Thymus (tissue), 11 donors: ENCODE results near the gene MRPL49. TPM values are rescaled to one million over a fixed set of nuclear protein-coding genes. Genes with fewer than 3 reads are reported as not detected.

Source experiments
- DNase-seq, 9 donors: peaks; one replicate each; pipeline ENCODE4 v3.0.0-alpha.2; 2013; ENCODE audit warnings: low spot score in 9 of 9, low read depth in 6 of 9, missing footprints in 1 of 9
- H3K27ac ChIP-seq, 2 donors: one replicate each; pipeline ENCODE4 v1.5.1; 2013; ENCODE audit warnings: control low read depth in 1 of 2, low read depth in 1 of 2, low read length in 1 of 2, mild to moderate bottlenecking in 1 of 2, moderate library complexity in 1 of 2
- H3K27me3 ChIP-seq, 2 donors: one replicate each; pipeline ENCODE4 v1.5.1; 2013; ENCODE audit warnings: low read length in 1 of 2; ENCODE audit not compliant: control insufficient read depth in 2 of 2, insufficient read depth in 1 of 2
- H3K36me3 ChIP-seq, 2 donors: one replicate each; pipeline ENCODE4 v1.5.1; 2013; ENCODE audit warnings: low read length in 1 of 2, mild to moderate bottlenecking in 1 of 2, moderate library complexity in 1 of 2; ENCODE audit not compliant: control insufficient read depth in 2 of 2, insufficient read depth in 2 of 2
- H3K4me1 ChIP-seq, 2 donors: one replicate each; pipeline ENCODE4 v1.5.1; 2013; ENCODE audit warnings: low read length in 2 of 2; ENCODE audit not compliant: control insufficient read depth in 2 of 2, insufficient read depth in 2 of 2
- H3K4me3 ChIP-seq, 2 donors: one replicate each; pipeline ENCODE4 v1.5.1; 2013; ENCODE audit warnings: low read length in 2 of 2, control low read depth in 1 of 2, mild to moderate bottlenecking in 1 of 2
- H3K9me3 ChIP-seq, 2 donors: one replicate each; pipeline ENCODE4 v1.5.1; 2013; ENCODE audit warnings: low read length in 1 of 2, mild to moderate bottlenecking in 1 of 2; ENCODE audit not compliant: control insufficient read depth in 2 of 2, insufficient read depth in 1 of 2
- WGBS: extraction: QIAGEN DNeasy Blood & Tissue Kit; methylation state at CpG from one replicate; pipeline ENCODE4 v1.1.7; 2013; 5-methylcytosine and 5-hydroxymethylcytosine counted together
- polyA plus RNA-seq: library from polyadenylated mRNA; stranded (reverse); fragments of 200-250 nt; gene quantifications from one replicate; pipeline ENCODE4 v1.2.3, GENCODE V29; 2013
- total RNA-seq: library from RNA; stranded (reverse); fragments of 120-200 nt; gene quantifications from one replicate; pipeline ENCODE4 v1.2.4, GENCODE V29; 2013
- donor health status: healthy.

Gene MRPL49
- total and polyA plus RNA-seq, 2 donors, result 36.2 to 42.3 TPM

DNA sequence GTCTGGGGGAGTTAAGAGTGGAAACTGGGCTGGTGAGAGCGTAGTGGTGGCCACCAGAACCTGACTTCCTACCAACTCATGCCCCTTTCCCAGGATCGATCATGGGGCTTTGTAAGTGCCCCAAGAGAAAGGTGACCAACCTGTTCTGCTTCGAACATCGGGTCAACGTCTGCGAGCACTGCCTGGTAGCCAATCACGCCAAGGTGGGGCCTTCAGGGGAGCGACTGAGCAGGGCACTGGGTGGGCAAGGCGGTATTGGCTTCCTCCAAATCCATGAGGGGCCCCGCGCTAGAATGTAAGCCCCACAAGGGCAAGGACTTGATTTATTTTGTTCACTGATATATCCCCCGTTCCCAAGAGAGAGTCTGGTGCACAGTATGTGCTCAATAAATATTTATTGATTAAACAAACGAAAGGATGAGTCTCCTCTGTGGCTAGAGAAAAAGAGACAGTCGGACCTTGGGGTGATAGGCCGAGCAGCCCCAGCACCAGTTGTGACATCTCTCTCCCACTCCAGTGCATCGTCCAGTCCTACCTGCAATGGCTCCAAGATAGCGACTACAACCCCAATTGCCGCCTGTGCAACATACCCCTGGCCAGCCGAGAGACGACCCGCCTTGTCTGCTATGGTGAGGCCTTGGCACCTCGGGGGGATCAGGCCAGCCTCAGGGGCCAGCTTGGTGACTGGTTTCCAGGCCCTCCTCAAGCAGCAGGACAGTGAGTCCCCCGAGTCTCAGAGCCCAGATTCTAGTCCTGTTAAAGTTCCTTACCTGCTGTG is 37.3 kb upstream of the MRPL49 start:
- DNase-seq, result no peak
- 57% methylated on average over 23 of the region's 23 CpGs for WGBS
- H3K4me1 ChIP-seq, result peaks cover 14 to 31% of the 10 kb centered on the region in 2 donors
- H3K27me3 ChIP-seq, result no peaks in the 10 kb centered on the region
- peak overlapping the region; percentile 73 to 98 for H3K4me3 ChIP-seq
- H3K27ac ChIP-seq, result peak overlapping the region; percentile 86 to 94
- peaks cover 46 to 62% of the 10 kb centered on the region in 2 donors for H3K36me3 ChIP-seq
- H3K9me3 ChIP-seq, result peaks cover 0 to 2% of the 10 kb centered on the region in 2 donors

DNA sequence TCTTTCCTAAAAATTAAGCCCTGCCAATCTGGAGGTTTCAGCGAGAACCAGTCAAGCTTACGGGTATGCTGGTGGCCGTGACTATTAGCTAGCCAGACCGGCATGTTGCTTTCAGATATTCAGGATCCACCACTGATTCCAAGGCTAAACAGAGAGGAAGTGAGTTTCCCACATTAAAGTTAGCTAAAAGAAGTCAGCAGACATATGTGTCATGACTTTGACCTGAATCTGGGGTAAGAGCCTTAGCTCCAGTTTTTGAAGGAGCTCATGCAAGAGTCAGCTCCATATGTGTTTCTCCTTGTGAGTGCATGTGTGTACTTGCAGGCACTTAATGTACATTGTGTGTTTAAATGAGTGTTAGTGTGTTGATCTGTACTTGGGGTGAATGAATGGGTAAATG is 36.7 kb upstream of the MRPL49 start:
- Histone ChIP-seq H3K4me1 (peaks cover 14 to 31% of the 10 kb centered on the region in 2 donors), H3K9me3 (peaks cover 0 to 2% of the 10 kb centered on the region in 2 donors), H3K36me3 (peaks cover 46 to 58% of the 10 kb centered on the region in 2 donors), H3K4me3 (no peak overlapping the region), H3K27me3 (no peaks in the 10 kb centered on the region), H3K27ac (no peak overlapping the region)
- DNase-seq, result no peak
- WGBS, result 96% methylated on average over 4 of the region's 4 CpGs

DNA sequence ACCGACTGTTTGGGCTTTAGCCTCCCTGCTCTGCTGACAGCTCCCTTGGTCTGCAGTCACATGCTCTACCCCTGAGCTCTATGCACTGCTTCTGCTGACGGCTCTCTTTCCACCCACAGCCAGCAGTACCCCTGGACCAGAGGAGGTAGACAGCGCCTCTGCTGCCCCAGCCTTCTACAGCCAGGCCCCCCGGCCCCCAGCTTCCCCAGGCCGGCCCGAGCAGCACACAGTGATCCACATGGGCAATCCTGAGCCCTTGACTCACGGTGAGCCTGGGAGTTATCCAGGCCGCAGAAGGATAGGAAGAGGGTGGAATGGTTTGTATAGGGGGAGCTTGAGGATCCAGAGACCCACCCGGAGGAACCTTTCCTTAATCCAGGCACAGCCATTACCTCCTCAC is 35.3 kb upstream of the MRPL49 start:
- Histone ChIP-seq H3K27ac (no peak overlapping the region), H3K4me3 (no peak overlapping the region), H3K4me1 (peaks cover 14 to 30% of the 10 kb centered on the region in 2 donors), H3K9me3 (peaks cover 0 to 2% of the 10 kb centered on the region in 2 donors), H3K27me3 (no peaks in the 10 kb centered on the region), H3K36me3 (peaks cover 42 to 50% of the 10 kb centered on the region in 2 donors)
- 98% methylated on average over 9 of the region's 9 CpGs for WGBS
- DNase-seq, result no peak

DNA sequence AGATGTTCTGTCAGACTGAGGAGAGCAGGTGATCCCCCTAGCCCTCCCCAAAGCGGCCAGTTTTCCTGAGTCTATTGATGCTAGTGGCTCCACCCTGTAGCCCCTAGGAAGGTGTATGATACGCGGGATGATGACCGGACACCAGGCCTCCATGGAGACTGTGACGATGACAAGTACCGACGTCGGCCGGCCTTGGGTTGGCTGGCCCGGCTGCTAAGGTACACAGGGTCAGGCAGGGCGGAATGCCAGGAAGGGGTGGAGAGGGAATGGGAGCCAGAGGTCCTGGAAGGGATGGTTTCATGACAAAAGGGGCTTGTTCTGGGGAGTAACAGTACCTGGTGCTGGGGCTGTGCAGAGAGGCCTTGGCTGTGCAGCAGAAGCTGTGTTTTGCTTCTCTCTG is 34.9 kb upstream of the MRPL49 start:
- Histone ChIP-seq H3K27me3 (no peaks in the 10 kb centered on the region), H3K4me3 (no peak overlapping the region), H3K4me1 (peaks cover 14 to 26% of the 10 kb centered on the region in 2 donors), H3K36me3 (peaks cover 42 to 46% of the 10 kb centered on the region in 2 donors), H3K27ac (no peak overlapping the region), H3K9me3 (peaks cover 0 to 2% of the 10 kb centered on the region in 2 donors)
- no peak for DNase-seq
- 97% methylated on average over 11 of the region's 11 CpGs for WGBS

DNA sequence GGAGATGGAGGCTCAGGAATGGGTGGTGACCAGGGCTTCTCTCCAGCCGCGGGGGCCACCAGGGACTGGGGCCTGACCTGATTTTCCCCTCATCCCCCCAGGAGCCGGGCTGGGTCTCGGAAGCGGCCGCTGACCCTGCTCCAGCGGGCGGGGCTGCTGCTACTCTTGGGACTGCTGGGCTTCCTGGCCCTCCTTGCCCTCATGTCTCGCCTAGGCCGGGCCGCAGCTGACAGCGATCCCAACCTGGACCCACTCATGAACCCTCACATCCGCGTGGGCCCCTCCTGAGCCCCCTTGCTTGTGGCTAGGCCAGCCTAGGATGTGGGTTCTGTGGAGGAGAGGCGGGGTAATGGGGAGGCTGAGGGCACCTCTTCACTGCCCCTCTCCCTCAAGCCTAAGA is 34.3 kb upstream of the MRPL49 start:
- no peak overlapping the region for H3K27ac ChIP-seq
- peaks cover 0 to 2% of the 10 kb centered on the region in 2 donors for H3K9me3 ChIP-seq
- 98% methylated on average over 15 of the region's 15 CpGs for WGBS
- H3K36me3 ChIP-seq, result peaks cover 42 to 44% of the 10 kb centered on the region in 2 donors
- H3K4me1 ChIP-seq, result peaks cover 14 to 20% of the 10 kb centered on the region in 2 donors
- H3K4me3 ChIP-seq, result no peak overlapping the region
- no peaks in the 10 kb centered on the region for H3K27me3 ChIP-seq
- no peak for DNase-seq

DNA sequence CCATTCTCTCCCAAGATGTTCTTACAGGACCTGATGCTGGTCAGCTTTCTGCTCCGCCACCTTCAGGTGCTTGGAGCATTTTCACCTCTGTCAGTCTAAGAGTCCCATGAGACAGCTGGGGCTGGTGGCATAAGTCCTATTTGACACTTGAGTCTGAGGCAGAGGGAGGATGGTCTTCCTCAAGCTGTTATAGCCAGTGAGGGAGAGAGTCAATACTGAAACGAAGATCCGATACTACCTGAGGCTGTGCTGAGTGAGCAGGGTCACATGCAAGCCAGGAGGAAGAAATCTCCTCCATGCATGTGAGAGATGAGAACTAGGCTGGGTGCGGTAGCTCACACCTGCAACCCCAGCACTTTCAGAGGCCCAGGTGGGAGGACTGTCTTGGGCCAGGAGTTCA is 32.5 kb upstream of the MRPL49 start:
- WGBS, result 95% methylated on average over 4 of the region's 4 CpGs
- H3K4me1 ChIP-seq, result peaks cover 5 to 9% of the 10 kb centered on the region in 2 donors

DNA sequence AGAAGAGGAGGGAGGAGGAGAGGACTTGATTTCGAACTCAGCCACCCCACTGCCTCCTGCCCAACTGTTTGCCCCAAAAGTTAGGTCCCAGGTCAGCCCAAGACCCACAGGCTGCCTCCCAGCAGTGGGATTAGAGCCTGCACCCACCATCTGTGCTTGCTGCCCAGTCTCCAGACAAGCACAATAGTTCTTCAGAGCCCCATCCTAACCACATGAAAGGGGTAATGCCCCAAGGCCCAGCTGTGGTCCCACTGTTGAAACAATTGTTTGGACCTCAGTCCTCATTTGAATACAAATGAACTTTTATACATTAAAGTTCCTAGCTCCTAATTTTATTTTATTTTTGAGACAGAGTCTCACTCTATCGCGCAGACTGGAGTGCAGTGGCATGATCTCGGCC is 31.5 kb upstream of the MRPL49 start:
- DNase-seq, result no peak
- H3K4me3 ChIP-seq, result no peak overlapping the region
- H3K36me3 ChIP-seq, result peaks cover 37 to 38% of the 10 kb centered on the region in 2 donors
- peaks cover 0 to 2% of the 10 kb centered on the region in 2 donors for H3K4me1 ChIP-seq
- peaks cover 0 to 2% of the 10 kb centered on the region in 2 donors for H3K9me3 ChIP-seq
- no peak overlapping the region for H3K27ac ChIP-seq
- 97% methylated on average over 4 of the region's 4 CpGs for WGBS
- no peaks in the 10 kb centered on the region for H3K27me3 ChIP-seq

More for the DNA sequence above, 32.5 kb upstream of the MRPL49 start:
- Histone ChIP-seq H3K36me3 (peaks cover 42% of the 10 kb centered on the region in 2 donors), H3K27ac (no peak overlapping the region), H3K9me3 (peaks cover 0 to 2% of the 10 kb centered on the region in 2 donors), H3K4me3 (no peak overlapping the region), H3K27me3 (no peaks in the 10 kb centered on the region)
- DNase-seq, result no peak

DNA sequence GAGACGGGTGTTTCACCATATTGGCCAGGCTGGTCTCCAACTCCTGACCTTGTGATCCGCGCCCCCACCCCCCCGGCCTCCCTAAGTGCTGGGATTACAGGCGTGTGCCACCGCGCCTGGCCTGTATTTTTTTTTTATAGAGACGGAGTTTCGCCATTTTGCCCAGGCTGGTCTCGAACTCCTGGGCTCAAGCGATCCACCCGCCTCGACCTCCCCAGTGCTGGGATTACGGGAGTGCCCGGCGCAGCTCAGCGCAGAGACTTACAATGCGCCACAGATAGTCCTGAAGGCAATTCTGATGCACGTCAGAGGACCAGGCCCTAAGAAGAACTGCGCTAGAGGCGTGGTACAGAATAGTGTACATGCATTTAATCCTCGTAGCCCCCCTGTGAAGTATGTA is 26.7 kb upstream of the MRPL49 start:
- 87% methylated on average over 22 of the region's 22 CpGs for WGBS
- H3K27me3 ChIP-seq, result no peaks in the 10 kb centered on the region
- peaks cover 7 to 18% of the 10 kb centered on the region in 2 donors for H3K4me1 ChIP-seq
- no peaks in the 10 kb centered on the region for H3K9me3 ChIP-seq
- no peak for DNase-seq
- no peak overlapping the region for H3K4me3 ChIP-seq
- peaks cover 11 to 15% of the 10 kb centered on the region in 2 donors for H3K36me3 ChIP-seq
- H3K27ac ChIP-seq, result no peak overlapping the region

DNA sequence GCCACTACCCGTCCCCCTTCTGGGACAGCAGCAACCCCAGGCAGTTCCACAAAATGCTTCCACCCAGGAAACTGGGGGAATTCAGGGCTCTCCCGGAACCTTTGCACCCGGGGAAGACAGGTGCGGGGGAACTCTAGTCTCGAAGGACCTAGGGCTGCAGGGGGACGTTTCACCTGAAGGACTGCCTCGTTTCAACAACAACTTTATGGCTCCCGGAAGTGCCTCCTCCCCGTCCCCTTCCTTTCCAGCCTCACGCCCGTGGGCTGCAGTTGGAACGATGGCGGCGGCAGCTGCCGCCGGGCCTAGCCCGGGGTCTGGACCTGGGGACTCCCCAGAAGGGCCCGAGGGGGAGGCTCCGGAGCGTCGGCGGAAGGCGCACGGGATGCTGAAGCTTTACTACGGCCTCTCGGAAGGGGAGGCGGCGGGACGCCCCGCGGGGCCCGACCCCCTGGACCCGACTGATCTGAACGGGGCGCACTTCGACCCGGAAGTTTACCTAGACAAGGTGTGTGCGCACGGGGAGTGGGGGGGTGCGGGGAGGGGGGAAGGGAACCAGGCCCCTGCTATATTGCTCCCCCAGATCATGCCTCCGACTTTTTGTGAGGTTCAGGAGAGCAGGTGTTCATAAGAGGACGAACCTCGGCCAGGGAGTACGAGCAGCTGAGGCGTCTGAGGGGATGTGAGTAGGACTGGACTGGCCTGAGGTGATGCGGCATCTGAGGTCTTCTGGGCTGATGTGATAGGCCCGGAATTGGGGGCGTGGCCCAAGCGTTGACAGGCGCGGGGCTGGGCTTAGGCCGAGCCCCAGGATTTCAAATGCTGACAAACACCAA is 25.9 kb upstream of the MRPL49 start, which contains the start of gene VPS51:
TSS of gene VPS51 (plus strand) at position 241 of the 833 bp plus-strand sequence. CDS start at position 278, 37 bp downstream.
- peak within 1 kb of the TSS; percentile 82 to 87 for H3K4me3 ChIP-seq
- H3K4me1 ChIP-seq, result peaks cover 7 to 18% of the 10 kb centered on the region in 2 donors
- peak; percentile 75 to 95 (median 87) for DNase-seq
- peaks cover 11 to 18% of the 10 kb centered on the region in 2 donors for H3K36me3 ChIP-seq
- H3K9me3 ChIP-seq, result no peaks in the 10 kb centered on the region
- peak within 1 kb of the TSS; percentile 87 to 89 for H3K27ac ChIP-seq
- WGBS, result under 1% methylated on average over 52 of the region's 52 CpGs
- H3K27me3 ChIP-seq, result no peaks in the 10 kb centered on the region
